GM12892 (cell line): ENCODE data around the gene COL5A1.

Experiments
- POLR2A ChIP-seq: IDR thresholded peaks from 2 replicates; pipeline ENCODE4 v1.6.1; 2011; ENCODE audit warnings: low read depth, low read length, control low read depth
- POLR2AphosphoS5 ChIP-seq: IDR thresholded peaks from 2 replicates; pipeline ENCODE4 v1.6.1; 2011; ENCODE audit warnings: low read depth, low read length, control low read depth
- TAF1 ChIP-seq: IDR thresholded peaks from 2 replicates; pipeline ENCODE4 v1.6.1; 2011; ENCODE audit warnings: low read depth, mild to moderate bottlenecking, control low read depth, low read length, borderline replicate concordance

DNA sequence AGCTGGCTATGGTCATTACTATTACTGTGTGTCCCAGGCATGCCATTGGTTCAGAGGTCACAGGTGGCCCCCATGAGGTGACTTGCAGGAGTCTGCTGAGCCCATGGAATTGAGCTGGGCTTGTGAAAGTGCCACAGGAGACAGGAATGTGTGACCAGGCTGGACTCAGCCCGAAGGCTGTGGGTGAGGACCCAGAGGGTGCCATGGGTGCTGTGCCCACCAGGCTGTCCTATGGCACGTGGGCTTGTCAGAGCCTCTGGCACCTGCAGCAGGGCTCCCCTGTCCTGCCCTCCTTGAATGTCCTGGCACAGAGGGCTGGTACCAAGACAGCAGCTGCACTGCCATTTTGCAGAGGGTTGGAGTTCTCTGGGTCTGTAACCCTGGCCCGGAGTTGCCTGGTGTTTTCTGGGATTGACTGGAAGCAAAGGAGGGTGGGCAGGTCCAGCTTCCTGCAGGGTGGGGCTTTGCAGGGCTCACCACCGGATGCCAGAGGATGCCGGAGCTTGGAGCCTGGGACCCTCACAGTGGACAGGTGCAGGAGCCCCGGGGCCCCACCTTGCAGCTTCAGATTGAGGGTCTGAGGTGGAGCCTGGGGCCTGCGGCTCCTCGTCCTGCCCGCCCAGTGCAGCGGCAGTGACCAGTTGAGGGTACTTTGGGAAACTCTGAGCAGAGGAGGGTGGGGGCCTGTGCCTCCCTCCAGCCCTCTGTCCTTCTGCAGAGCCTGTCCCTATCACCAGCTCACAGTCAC lies 14.2 kb downstream of the COL5A1 start:
- no peak for TF ChIP-seq POLR2A
- no peak for TF ChIP-seq POLR2AphosphoS5
- TF ChIP-seq TAF1, result no peak
